Ishikawa (cell line): ENCODE data around the gene MUC5AC.

Experiments
- CEBPB ChIP-seq: IDR thresholded peaks from 2 replicates; pipeline ENCODE4 v1.6.1; 2012
- CREB1 ChIP-seq: IDR thresholded peaks from 2 replicates; pipeline ENCODE4 v1.6.1; 2012; ENCODE audit warnings: low read depth
- EGR1 ChIP-seq: IDR thresholded peaks from 2 replicates; pipeline ENCODE4 v1.6.1; 2012
- EP300 ChIP-seq: IDR thresholded peaks from 2 replicates; pipeline ENCODE4 v1.6.1; 2012; ENCODE audit warnings: borderline replicate concordance
- FOXM1 ChIP-seq: IDR thresholded peaks from 2 replicates; pipeline ENCODE4 v1.6.1; 2012; ENCODE audit warnings: low read depth, borderline replicate concordance
- MAX ChIP-seq: IDR thresholded peaks from 2 replicates; pipeline ENCODE4 v1.6.1; 2012
- NFIC ChIP-seq: IDR thresholded peaks from 2 replicates; pipeline ENCODE4 v1.6.1; 2012
- RAD21 ChIP-seq: IDR thresholded peaks from 2 replicates; pipeline ENCODE4 v1.6.1; 2012; ENCODE audit warnings: low read depth
- REST ChIP-seq: IDR thresholded peaks from 2 replicates; pipeline ENCODE4 v1.6.1; 2012; ENCODE audit warnings: low read depth, mild to moderate bottlenecking
- TAF1 ChIP-seq: IDR thresholded peaks from 2 replicates; pipeline ENCODE4 v1.6.1; 2012; ENCODE audit warnings: low read depth, mild to moderate bottlenecking
- TCF12 ChIP-seq: IDR thresholded peaks from 2 replicates; pipeline ENCODE4 v1.6.1; 2012; ENCODE audit warnings: low read depth
- TEAD4 ChIP-seq: IDR thresholded peaks from 2 replicates; pipeline ENCODE4 v1.6.1; 2012
- USF1 ChIP-seq: IDR thresholded peaks from 2 replicates; pipeline ENCODE4 v1.6.1; 2012
- YY1 ChIP-seq: IDR thresholded peaks from 2 replicates; pipeline ENCODE4 v1.6.1; 2012; ENCODE audit warnings: low read depth
- ZBTB7A ChIP-seq: IDR thresholded peaks from 2 replicates; pipeline ENCODE4 v1.6.1; 2012; ENCODE audit warnings: low read depth

Gene MUC5AC

DNA sequence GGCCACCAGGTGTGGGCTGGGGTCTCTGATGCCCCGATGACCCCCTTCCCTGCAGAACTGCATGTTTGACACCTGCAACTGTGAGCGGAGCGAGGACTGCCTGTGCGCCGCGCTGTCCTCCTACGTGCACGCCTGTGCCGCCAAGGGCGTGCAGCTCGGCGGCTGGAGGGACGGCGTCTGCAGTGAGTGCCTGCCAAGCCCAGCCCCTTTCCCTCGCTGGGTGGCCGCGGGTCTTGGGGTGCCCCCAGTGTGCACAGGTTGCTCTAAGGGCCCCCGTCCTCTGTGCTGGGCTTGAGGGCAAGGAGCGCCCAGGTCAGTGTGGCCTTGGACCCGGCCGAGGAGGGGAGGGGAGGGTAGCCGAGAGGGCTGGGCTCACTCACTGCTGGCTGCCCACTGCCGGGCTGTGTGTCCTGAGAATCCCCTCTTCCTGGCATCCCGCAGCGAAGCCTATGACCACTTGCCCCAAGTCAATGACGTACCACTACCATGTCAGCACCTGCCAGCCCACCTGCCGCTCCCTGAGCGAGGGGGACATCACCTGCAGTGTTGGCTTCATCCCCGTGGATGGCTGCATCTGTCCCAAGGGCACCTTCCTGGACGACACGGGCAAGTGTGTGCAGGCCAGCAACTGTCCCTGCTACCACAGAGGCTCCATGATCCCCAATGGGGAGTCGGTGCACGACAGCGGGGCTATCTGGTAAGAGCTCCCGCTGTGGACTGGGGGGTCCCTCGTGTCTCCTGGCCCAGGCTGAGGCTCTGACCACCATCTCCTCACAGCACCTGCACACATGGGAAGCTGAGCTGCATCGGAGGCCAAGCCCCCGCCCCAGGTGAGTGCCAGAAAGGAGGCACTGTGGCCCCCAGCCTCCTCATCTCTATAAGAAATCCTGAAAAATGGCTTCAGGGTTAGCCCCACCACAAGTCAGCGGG is 17.0 kb downstream of the MUC5AC start:
- TF ChIP-seq TCF12 (no peak), FOXM1 (no peak), RAD21 (no peak), YY1 (no peak), MAX (no peak), CREB1 (no peak), TAF1 (no peak), EP300 (no peak), TEAD4 (no peak), USF1 (no peak), REST (no peak), CEBPB (no peak), ZBTB7A (no peak)

DNA sequence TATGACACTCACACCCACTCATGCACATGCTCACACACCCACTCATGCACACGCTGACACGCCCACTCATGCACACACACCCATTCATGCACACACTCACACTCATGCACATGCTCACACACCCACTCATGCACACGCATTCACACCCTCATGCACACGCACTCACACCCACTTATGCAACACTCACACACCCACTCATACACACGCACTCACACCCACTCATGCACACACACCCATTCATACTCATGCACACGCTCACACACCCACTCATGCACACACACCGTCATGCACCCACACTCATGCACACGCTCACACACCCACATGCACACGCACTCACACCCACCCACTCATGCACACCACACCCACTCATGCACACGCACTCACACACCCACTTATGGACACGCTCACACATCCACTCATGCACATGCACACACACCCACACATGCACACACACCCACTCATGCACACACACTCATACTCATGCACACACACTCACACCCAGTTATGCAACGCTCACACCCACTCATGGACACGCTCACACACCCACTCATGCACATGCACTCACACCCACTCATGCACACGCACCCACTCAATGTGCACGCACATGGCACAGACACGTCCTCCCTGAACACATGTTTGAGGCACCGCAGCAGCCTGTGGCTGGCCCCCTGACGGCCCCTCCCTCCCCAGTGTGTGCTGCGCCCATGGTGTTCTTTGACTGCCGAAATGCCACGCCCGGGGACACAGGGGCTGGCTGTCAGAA is 17.9 kb downstream of the MUC5AC start:
- TF ChIP-seq TEAD4 (no peak), CEBPB (no peak), TCF12 (no peak), FOXM1 (no peak), RAD21 (no peak), REST (no peak), ZBTB7A (no peak), USF1 (no peak)

DNA sequence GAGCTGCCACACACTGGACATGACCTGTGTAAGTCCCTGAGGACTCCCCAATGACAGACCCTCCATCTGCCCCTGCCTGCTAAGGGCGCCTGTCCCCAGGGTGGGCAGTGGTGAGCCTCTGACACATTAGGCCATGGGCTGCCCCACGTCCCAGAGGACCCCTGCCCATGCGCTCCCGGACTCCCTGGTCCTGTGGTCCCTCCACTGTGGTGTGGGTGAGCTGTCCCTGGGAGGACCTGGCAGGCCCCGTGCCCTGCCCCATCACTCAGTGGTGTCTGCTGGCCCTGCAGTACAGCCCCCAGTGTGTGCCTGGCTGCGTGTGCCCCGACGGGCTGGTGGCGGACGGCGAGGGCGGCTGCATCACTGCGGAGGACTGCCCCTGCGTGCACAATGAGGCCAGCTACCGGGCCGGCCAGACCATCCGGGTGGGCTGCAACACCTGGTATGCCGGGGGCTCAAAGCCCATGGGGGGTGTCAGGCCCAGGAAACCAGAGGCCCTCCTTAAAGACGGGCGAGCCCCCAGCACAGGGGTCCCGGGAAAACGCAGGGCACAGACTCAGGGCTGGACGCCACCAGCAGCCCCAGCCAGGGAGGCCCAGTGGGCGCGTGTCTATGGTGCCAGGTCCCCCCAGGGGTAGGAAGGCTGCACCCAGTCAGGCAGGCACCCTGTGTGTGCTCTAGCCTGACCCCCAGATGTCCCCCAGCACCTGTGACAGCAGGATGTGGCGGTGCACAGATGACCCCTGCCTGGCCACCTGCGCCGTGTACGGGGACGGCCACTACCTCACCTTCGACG is 18.7 kb downstream of the MUC5AC start:
- TF ChIP-seq TCF12 (no peak), CREB1 (no peak), NFIC (no peak), FOXM1 (no peak), USF1 (no peak), EGR1 (no peak), REST (no peak), YY1 (no peak), ZBTB7A (no peak), TEAD4 (no peak), CEBPB (no peak), EP300 (no peak), TAF1 (no peak), RAD21 (no peak), MAX (no peak)
